GM18861 (cell line): ENCODE data around the gene SP140L.
"Not testable (repeated sequence)": the region's sequence is repeated elsewhere in the genome, so short reads cannot be mapped to it uniquely, and the experiment has no call there.

ENCODE experiments used
- ATAC-seq: cut with Tn5 transposase; IDR thresholded peaks from one replicate; pipeline ENCODE4 v1.9.1; 2021; ENCODE audit not compliant: unreplicated experiment

Gene SP140L

GRCh38 chr2:230417436-230417835, 90.4 kb downstream of the SP140L start:
- ATAC-seq: no peak

GRCh38 chr2:230418341-230419016, 91.5 kb downstream of the SP140L start:
- ATAC-seq: no peak

- ATAC-seq: no peak
Observed at GRCh38 chr2:230419181-230419580, 92.2 kb downstream of the SP140L start.

- ATAC-seq: no peak
Observed at GRCh38 chr2:230422149-230422548, 95.2 kb downstream of the SP140L start.

GRCh38 chr2:230423851-230424458, 97.0 kb downstream of the SP140L start:
- no peak for ATAC-seq

- no peak for ATAC-seq
Observed at GRCh38 chr2:230425377-230425776, 98.4 kb downstream of the SP140L start.

- ATAC-seq: no peak
Observed at GRCh38 chr2:230429513-230429912, 102.5 kb downstream of the SP140L start.

GRCh38 chr2:230430957-230431910, 104.2 kb downstream of the SP140L start:
- no peak for ATAC-seq

- ATAC-seq: no peak
Observed at GRCh38 chr2:230434677-230435324, 107.8 kb downstream of the SP140L start.

GRCh38 chr2:230435431-230435830, 108.4 kb downstream of the SP140L start:
- no peak for ATAC-seq

- not testable (repeated sequence) for ATAC-seq
Observed at GRCh38 chr2:230439121-230439520, 112.1 kb downstream of the SP140L start.

- ATAC-seq: peak; percentile 50
Observed at GRCh38 chr2:230439590-230439989, 112.6 kb downstream of the SP140L start.

- ATAC-seq: peak; percentile 52
Observed at GRCh38 chr2:230441227-230441897, 114.4 kb downstream of the SP140L start.

- ATAC-seq: no peak
Observed at GRCh38 chr2:230443541-230443940, 116.5 kb downstream of the SP140L start.

- ATAC-seq: no peak
Observed at GRCh38 chr2:230444832-230445231, 117.8 kb downstream of the SP140L start.

- no peak for ATAC-seq
Observed at GRCh38 chr2:230447036-230447435, 120.0 kb downstream of the SP140L start.

- peak; percentile 75 for ATAC-seq
Observed at GRCh38 chr2:230447455-230448451, 120.8 kb downstream of the SP140L start.

GRCh38 chr2:230449901-230450467, 123.0 kb downstream of the SP140L start:
- ATAC-seq: no peak

- ATAC-seq: no peak
Observed at GRCh38 chr2:230453006-230453405, 126.0 kb downstream of the SP140L start.
